Thyroid gland (tissue), 4 donors: Measurements from ENCODE around the gene REEP1.

ENCODE experiments used
- CTCF ChIP-seq, 6 experiments: fragments of 200-600 bp in 3 of 6; fragments of 450-650 bp in 3 of 6; sonication (generic) in 3 of 6; IDR thresholded peaks; one replicate each; pipeline ENCODE4 v1.5.1; 2016 to 2019; ENCODE audit warnings: antibody characterized with exemption in 6 of 6, mild to moderate bottlenecking in 2 of 6, inconsistent platforms in 1 of 6, moderate library complexity in 1 of 6
- POLR2A ChIP-seq, 2 donors: fragments of 450-650 bp; IDR thresholded peaks; one replicate each; pipeline ENCODE4 v1.6.1; 2017; ENCODE audit warnings: antibody characterized with exemption in 2 of 2, mild to moderate bottlenecking in 2 of 2, moderate library complexity in 1 of 2

GRCh38 chr2:86336675-86337243 is 667 bp downstream of the REEP1 start:
- no peak for TF ChIP-seq CTCF (IDR thresholded peaks at IDR 0.05)
- no peak for TF ChIP-seq POLR2A (IDR thresholded peaks at IDR 0.05)
